GM12873 (cell line): Measurements from ENCODE around the gene ABCA7.

Experiments
- CTCF ChIP-seq: IDR thresholded peaks from 2 replicates; pipeline ENCODE4 v1.5.1; 2012; ENCODE audit warnings: low read depth, mild to moderate bottlenecking, moderate library complexity, low read length, control low read depth; ENCODE audit not compliant: insufficient read depth; ENCODE audit errors: missing control alignments

Gene ABCA7

GRCh38 chr19:1097810-1098176 is 57.9 kb downstream of the ABCA7 start:
- no peak for TF ChIP-seq CTCF

GRCh38 chr19:1098177-1099051 is 58.5 kb downstream of the ABCA7 start:
- TF ChIP-seq CTCF = no peak

- no peak for TF ChIP-seq CTCF
These were observed 61.4 kb downstream of the ABCA7 start for GRCh38 chr19:1101337-1101698.

- TF ChIP-seq CTCF = no peak
These were observed 62.7 kb downstream of the ABCA7 start for GRCh38 chr19:1102407-1103131.

- no peak for TF ChIP-seq CTCF
These were observed 63.3 kb downstream of the ABCA7 start for GRCh38 chr19:1103132-1103707.

GRCh38 chr19:1103708-1104310 is 63.9 kb downstream of the ABCA7 start, which contains the start of gene GPX4:
GPX4 (plus strand) TSS chr19:1103994; CDS start chr19:1104044, 50 bp downstream.
- TF ChIP-seq CTCF = no peak
